GM12878 (cell line): Measurements from ENCODE around the gene AKNA.

ENCODE experiments used
- REST ChIP-seq: IDR thresholded peaks from 2 replicates; pipeline ENCODE4 v1.6.1; 2012; ENCODE audit warnings: mild to moderate bottlenecking, low read depth, low read length
- USF1 ChIP-seq: IDR thresholded peaks from 2 replicates; pipeline ENCODE4 v1.6.1; 2011; ENCODE audit warnings: borderline replicate concordance, low read depth, mild to moderate bottlenecking, moderate library complexity, mixed read lengths, low read length; ENCODE audit not compliant: insufficient read depth; ENCODE audit errors: extremely low read length

- TF ChIP-seq USF1 = no peak
- TF ChIP-seq REST = no peak
Measured at GRCh38 chr9:114303571-114303970, 84.2 kb downstream of the AKNA start.
